Germinal center (tissue), 1 donor: ENCODE measurements around the gene CD180.

Experiments
- DNase-seq: peaks from one replicate; pipeline ENCODE4 v3.0.0; 2012; ENCODE audit warnings: mixed read lengths, low spot score

Gene CD180

DNA sequence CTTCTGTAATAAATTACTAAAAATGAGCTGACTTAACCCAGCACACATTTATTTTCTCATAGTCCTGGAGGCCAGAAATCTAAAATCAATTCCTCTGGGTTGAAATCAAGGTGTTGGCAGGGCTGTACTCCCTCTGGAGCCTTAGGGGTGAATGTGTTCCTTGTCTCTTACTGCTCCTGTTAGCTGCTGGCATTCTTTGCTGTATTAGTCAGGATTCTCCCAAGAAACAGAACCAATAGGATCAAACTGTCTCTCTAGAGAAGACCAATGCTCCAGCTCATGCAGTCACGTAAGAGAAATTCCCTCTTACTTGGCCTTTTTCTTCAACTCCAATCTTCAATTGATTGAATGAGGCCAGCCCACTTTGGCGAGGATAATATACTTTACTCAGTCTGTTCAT is 15.3 kb upstream of the CD180 start:
- DNase-seq, result no peak

DNA sequence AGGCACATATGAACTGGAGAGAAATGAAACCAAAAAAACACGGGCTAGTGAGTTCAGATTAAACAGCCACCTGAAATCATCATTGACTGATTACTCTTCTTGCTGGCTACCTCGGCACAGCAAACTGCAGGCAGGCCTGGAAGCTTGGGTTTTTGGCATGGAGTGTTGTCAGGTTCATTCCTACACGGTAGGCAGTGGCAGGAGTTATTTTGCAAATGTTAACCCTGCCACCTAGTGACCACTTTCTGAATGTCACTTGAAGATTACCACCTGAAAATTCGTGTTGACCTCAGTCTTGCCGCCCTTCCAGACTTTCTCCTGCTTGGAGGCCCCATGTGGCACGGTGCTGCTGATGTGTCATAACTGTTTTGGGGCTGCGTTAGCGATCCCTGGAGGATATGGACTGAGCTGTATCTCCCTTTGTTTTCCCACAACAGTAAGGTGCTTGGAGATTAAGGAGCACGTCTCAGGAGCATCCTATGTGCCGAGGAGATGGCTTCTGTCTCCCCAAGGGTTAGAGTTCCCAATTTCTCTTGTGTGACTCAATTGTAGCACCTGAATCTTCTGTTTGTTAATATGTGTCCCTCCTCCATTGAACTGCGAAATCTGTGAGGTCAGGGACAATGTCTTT is 12.7 kb upstream of the CD180 start:
- DNase-seq, result peak; percentile 77

DNA sequence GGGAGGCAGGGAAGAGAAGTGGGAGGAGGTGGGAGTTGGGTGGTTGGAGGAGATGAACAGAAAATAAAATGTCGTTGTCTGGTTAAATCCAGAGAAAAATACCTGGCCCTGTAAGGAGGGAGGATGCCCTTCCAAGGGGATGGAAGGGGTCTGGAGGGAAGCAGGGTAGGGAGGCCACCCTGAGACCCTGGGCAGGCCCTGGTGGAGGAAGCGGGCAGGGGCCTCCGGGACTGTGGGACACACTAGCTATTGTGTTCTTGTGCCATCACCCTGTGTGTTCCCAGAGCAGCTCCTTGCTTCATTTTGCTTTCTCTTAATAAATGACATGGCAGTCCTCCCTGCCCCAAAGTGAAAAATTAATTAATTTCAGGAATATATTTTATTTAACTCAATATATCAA is 11.8 kb upstream of the CD180 start:
- no peak for DNase-seq

DNA sequence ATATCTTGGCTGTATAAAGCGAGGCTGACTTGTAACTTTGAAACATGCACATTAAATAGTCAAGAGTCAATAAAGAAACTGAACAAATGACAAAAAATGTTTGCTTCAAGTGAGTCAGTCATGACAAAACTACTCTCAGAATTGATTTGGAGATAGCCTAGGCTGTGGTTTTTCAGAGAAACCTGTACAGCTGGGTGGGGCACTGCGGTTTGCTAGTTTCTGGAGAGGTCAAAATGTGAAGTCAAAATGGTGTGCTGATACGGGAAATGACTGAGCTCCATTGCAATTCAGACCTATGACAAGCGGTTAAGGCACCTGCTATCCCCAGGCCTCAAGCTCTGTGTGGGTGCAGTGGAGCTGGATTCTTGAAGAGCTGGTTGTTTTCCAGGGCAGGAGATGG is 10.3 kb upstream of the CD180 start:
- DNase-seq, result peak; percentile 63

DNA sequence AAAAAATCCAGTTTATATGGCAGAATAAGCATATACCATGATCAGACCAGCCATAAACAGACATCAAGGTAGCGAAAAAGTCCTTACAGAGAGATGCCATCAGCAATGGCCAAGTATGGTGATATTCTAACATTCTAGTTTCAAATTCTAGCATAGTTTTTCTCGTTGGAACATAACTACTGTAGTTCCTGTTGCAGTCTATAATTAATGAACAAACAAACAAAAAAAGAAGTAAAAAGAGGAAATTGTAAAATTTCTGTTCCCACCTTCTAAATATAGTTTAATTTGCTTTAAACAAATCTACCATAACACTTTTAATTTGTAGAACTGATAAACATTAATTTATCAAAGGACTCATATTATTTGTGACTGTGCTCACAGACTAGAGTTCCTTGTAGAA is 9.9 kb upstream of the CD180 start:
- DNase-seq, result no peak

DNA sequence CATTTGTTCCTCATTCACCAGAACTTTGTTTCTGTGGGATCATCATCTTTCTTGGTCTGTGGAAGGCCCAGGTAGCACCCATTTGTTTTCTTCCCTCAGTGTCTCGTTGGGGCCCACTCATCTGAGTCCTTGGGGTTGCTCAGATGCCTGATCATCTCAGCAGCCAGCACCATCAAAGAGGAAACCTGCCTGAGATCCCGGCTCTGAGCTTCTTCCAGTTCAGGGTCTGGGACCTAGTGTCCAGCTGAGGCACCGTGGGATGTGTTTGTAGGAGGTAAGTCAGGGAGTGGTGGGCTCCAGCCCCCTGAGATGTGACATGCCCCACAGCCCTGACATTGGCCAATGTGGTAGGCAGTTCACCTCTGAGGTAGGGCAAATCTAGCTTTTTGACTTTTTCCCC is 9.4 kb upstream of the CD180 start:
- no peak for DNase-seq

DNA sequence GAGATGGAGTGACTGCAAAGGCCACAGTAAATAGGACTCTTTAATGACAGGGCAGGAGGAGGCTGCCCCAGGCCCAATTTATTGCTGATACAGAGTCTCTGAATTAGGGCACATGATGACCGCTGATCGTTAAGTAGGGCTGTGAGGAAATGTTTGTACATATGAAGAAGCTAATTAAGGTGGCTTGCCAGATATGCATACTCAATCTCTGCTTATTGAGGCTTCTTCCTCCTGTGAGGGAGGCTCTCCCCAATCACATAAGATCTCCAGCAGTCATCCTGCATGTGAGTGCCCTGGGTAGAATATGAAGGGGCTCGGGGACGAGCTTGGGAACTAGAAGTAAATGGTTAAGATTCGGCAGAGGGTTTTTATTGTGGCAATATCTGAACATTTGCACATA is 8.2 kb upstream of the CD180 start:
- DNase-seq, result no peak

DNA sequence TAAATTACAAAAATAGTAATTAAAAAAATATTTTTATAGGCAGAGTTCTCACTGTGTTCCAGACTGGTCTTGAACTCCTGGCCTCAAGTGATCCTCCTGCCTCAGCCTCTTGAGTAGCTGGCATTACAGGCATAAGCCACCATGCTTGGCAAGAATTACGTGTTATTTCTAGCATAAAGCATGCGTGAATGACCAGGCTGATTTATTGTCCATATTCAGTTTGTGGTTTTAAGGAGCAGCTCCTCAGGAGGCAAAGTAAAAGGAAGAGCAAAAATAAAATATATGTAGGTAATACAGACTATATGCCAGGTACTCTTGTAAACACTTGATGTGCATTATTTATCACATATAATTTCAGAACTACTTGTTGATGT is 7.1 kb upstream of the CD180 start:
- DNase-seq, result no peak

DNA sequence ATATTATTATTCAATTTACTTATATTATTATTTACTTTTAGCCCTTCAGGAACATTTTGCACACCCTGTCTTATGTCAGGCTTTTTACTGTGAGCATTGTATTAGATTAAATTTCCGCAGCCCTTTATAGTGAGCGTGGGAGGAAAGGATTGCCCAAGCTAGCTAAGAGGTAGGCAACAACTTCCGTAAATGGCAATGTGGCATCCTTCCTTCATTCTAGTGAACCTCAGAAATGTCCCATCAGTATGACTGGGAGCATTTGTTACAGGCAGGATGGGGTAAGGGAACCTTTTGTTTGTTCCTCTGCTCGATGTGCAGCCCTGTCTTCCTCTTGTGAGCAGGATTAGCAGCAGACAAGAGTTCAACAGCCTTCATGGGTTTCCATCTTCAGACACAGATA is 6.2 kb upstream of the CD180 start:
- no peak for DNase-seq

DNA sequence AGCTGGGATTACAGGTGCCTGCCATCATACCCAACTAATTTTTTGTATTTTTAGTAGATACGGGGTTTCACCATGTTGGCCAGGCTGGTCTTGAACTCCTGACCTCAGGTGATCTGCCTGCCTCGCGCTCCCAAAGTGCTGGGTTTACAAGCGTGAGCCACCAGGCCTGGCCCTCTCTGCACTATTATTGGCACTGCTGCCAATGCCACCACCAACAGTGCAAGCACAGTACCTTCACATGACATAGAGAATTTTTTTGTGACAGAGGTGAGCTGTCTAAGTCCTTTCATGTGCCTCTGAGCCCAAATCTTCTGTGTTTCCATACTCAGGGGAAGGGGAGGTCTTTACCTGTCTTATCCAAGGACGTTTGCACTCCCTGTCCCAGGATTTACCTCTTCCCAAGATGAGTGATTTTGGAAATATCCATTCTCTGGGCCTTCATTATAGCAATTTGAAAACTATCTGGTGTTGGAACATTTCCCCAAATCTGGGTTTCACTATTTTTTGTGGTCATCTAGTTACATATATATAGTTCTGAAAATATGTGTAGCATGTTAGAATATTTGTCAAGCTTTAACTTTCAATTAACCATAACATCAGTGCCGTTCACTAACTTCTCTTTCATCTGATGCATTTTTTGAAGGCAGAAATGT is 5.4 kb upstream of the CD180 start:
- DNase-seq, result no peak

DNA sequence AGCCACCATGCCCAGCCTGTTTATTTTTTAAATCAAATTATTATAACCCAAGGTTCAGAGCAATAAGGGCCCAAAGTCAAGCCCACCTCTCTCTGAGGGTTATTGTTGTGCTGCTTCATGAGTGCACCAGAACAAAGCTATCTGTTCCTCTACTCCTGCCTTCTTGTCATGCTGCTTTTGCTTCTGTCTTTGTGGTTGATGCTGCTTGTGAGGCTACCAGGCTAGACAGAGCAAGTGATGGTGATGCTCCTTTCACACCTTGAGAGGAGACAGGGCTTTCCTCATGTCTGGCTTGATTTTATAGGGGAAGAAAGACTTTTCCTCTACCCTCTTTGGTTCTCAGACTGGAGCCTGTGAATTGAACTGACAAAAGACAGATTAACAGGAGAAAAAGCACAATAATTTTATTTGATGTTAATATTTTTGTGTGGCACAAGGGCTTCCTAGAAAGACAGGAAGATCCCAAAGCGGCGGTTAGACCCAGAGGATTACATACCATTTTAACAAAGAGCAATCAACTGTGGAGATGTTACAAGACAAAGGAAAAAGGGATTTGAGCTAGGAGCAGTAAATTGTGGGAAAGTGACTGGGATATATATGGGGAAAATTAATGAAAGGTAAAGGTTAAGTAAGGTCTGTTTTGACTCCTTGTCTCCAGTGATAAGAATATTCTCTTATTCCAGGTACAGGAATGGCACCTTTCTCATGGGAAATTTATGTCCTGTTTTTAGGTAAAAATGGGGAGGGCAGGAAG is 4.4 kb upstream of the CD180 start:
- DNase-seq, result no peak

DNA sequence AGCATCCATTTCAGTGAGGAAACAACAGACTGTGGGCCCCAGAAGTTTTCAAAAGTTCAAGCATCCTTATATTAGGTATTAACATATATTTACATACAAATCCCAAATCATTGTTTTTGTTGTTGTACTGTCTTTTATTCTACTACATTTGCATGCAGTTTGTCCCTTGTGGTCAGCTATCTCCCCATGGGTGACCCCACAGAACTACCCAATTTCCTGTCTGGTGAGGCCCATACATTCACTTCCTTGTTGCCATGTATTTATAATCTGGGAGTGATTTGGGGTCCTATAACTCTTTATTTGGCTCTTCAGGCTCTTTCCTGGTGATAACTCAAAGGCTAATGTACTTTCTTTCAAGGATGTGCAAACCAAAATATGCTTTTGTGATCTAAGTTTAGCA is 3.3 kb upstream of the CD180 start:
- no peak for DNase-seq

DNA sequence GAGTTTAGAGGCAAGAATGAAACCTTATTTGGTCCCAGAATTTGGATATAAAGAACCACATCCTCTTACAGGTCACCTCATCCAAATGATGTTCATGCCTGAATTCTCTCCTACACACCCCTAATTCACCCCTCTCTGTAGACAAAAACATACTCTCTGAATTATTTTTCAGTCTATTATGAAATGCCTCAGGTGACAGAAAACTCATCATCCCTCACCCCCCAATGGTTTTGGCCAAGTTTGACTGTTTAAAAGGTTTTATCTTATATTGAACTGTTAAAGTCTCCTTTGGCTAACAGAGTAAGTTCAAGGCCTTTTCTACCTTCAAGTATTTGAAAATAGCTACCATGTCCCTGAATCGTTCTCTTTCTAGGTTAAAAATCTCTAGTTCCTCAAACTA is 2.3 kb upstream of the CD180 start:
- DNase-seq, result no peak

DNA sequence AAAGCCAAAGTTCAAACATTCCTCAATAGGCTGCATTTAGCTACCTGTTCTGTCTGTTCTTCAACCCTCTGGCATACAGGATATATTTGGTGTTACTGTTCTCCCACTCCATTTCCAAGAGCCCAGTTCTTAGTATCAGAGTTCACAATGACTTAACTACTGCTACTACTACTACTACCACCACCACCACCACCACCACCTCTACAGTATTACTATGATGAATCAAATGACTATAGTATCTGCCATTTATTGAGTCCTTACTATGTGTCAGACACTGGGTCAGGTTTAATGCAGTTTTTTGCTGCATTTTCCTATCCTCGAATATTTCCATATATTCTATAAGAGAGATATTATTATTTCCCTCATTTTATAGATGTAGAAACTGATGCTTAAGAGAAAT is 937 bp upstream of the CD180 start:
- no peak for DNase-seq

DNA sequence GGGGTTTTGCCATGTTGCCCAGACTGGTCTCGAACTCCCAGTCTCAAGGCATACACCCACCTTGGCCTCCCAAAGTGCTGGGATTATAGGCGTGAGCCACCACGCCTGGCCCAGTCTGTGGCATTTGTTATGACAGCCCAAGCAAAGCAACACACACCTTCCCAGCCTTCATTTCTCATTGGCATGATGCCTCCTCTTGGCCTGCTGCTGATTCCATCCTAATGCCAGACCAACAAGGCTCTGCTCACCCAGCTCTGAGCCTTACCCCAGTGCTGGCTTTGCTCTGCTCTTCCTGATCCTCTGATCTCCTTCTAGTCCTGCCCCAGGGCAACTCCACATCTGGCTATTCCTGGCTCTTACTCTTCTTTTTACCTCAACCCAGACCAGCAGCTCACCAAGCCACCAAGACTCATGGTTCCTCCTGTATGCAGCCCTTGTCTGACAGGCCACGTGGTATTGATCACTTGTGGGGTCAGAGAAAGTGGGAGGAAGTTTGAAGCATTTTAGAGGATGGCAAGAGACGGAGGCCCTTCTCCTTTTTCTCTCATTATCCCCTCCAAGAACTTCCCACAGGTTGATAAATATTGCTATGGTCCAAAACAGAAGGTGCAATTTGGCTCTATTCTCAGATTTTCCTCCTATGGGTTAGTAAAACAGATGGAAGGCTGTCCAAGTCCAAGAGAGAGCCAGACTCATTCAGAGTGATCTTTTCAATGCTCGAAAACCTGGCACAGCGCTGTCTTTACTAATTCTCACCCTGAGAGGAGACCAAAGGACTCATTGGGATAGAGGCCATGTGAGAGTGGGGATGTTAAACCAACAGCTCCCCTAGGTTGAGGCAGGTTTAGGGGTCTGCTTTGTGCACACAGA is 958 bp downstream of the CD180 start:
- no peak for DNase-seq

DNA sequence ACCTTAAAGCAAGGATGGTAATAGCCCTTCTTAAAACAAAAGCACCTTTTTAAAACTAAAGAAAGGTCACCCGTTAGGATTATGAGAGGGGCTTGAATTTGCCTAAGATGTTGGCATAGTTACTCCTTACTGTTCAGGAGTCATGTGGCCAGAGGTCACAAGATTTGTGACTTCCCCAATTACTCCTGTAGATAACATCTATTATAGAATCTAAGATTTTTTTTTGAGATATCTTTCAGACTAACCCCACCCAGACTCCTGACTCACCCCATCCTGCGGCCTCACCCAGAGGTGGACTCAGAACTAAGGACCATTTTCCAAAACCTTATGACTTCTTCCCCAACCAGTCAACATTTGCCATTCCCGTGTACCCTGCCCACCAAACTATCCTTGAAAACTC is 2.4 kb downstream of the CD180 start:
- DNase-seq, result no peak

DNA sequence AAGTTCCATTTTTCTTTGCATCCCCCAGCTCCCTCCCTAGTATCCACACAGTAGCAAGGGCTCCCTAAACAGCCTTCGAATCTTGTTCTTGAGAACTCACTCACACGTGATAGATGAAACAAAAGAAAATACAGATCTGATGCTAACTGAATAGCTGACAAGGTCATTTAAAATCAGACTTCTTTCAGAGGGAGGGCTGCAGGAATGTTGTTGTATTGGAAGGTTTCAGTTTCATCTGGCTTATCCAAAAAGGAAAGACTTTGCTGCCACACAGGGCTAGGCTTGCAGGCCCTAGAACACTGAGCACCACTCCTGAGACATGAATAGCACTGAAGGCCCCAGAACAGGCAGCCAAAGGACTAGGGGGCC is 3.2 kb downstream of the CD180 start:
- no peak for DNase-seq

DNA sequence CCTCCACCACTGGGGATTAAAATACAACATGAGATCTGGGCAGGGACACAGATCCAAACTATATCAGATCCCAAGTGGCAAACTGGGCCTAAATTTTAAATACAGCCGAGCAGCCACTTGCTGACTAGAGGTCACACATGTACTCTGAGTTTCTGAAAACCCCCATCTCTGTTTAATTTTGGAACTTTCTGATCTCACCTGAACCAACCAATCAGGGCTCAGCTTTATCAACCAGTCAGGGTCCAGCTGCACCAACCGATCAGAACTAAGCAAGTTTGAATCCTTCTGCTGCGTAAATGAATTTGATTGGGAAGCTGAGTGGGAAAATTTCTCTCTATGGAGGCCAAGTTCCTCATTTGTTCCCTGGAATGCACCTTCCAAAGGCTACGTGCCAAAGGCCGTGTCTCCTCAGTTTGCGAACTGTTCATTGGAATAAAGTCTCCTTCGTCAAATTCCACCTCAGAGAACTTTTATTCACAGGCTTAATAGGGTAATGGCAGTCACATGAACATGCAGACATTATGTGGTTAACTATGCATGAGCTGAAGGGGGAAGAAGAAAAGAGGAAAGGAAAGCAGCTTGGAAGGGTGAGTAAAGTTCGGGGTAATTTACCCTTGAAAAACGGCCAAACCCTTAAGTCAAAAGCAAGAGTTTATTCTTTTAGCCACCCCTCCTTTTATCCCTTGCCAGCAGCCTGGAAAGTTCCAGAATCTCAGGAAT is 3.7 kb downstream of the CD180 start:
- peak; percentile 54 for DNase-seq

DNA sequence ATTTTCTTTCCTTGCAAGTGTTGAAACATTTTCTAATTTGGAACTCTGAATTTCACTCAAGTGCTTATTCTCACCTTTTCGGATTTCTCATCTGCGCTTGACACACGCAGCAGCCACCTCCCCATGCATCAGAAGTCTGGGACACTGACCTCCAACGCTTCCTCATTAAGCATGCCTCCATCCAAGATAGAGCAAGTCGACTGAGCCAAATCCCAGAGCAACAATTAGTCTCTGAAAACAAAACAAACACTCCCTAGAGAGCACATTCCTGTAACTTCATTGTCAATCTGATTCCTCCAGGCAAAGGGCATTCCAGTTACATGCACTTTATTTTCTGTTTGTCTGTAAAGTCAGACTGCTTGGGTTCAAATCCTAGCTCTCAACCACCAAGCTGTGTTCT is 5.7 kb downstream of the CD180 start:
- DNase-seq, result no peak

DNA sequence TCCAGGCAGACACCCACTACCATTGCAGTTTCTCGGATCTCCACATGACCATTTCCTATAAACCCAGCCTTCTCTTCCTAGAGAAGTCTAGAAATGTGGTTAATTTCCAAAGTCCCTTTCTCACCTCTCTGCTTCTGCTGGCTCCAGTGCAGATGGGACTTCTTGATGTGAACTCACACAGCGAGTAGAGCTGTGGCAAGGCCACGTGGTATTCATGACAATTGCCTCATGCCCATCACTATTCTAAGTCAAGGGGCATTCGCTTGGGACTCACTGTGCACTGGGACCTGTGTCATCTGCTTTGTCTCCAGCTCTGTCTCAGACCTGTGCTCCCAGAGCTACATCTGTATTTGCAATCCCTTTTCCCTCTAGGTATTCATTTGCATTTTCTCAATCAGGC is 6.2 kb downstream of the CD180 start:
- DNase-seq, result no peak

DNA sequence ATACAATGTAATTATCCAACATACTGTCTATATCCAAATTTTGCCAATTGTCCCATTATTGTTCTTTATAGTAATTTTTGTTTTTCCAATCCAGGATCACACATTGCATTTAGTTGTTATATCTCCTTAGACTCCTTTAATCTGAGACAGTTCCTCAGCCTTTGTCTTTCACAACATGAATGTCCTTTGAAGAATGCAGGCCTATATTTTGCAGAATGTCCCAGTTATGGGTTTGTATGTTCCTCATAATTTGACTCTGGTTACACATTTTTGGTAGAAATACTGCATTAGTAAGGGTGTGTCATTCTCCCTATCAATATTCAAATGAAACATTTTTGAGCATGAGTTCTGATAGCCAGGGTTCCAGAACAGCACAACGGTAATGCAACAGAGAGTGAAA is 6.7 kb downstream of the CD180 start:
- DNase-seq, result no peak

DNA sequence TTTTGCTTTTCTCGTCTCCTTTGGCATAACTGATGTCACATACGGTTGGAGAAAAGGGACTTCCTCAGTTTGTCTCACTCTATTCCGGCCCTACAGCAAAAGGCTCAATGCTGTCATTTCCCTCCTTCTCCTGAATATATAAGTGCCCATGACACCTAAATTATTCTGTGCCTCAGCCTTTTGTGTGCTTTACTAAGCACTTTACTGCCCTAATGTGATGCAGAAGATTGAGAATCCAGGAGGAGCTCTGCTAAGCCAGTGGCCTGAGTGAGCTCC is 7.6 kb downstream of the CD180 start:
- no peak for DNase-seq
